Naive thymus-derived CD8-positive, alpha-beta T cell (primary cell): ENCODE results near the gene SPATA21. TPM values are rescaled to one million over a fixed set of nuclear protein-coding genes. Genes with fewer than 3 reads are reported as not detected.
A peak's percentile ranks its signal among the peaks of the same experiment; 100 is the strongest.
"Not testable (repeated sequence)": the region's sequence is repeated elsewhere in the genome, so short reads cannot be mapped to it uniquely, and the experiment has no call there.

Experiments used
- ATAC-seq, 2 donors: fragments of 150-1000 bp; cut with Tn5 transposase in 1 of 2; sonication (Bioruptor Pico), chemical (Tn5 transposase) in 1 of 2; 1 replicate in 1 of 2; 2 replicates in 1 of 2; pipeline ENCODE4 v1.10.0; 2021; ENCODE audit warnings: mild to moderate bottlenecking in 2 of 2, moderate library complexity in 2 of 2
- POLR2A ChIA-PET: fragments of 350-600 bp; sonication (Branson Sonifier 250); formaldehyde crosslinking; loops from one replicate; lab custom pipeline; 2021; ENCODE audit warnings: antibody characterized with exemption; lab: Charles Lee
- DNase-seq, 10 donors: peaks; one replicate each; pipeline versions ENCODE4 v3.0.0 to v3.0.0-alpha.2; 2020 to 2022
- H3K27ac Mint-ChIP-seq, 10 donors: one replicate each; pipeline ENCODE4 v1.8.0; 2020 to 2022; ENCODE audit warnings: mild to moderate bottlenecking in 10 of 10, mixed read lengths in 10 of 10, moderate library complexity in 4 of 10, inconsistent platforms in 1 of 10
- H3K27me3 Mint-ChIP-seq, 5 donors: one replicate each; pipeline ENCODE4 v1.8.0; 2021 to 2022; ENCODE audit warnings: mixed read lengths in 5 of 5
- H3K36me3 Mint-ChIP-seq, 3 donors: one replicate each; pipeline ENCODE4 v1.8.0; 2020 to 2022; ENCODE audit warnings: mixed read lengths in 3 of 3, mild to moderate bottlenecking in 2 of 3, inconsistent platforms in 1 of 3
- H3K4me1 Mint-ChIP-seq, 4 donors: one replicate each; pipeline ENCODE4 v1.8.0; 2021 to 2022; ENCODE audit warnings: mixed read lengths in 4 of 4
- H3K4me3 Mint-ChIP-seq, 10 donors: one replicate each; pipeline ENCODE4 v1.8.0; 2020 to 2022; ENCODE audit warnings: mild to moderate bottlenecking in 10 of 10, mixed read lengths in 10 of 10, moderate library complexity in 6 of 10, inconsistent platforms in 1 of 10
- H3K9me3 Mint-ChIP-seq, 9 donors: one replicate each; pipeline ENCODE4 v1.8.0; 2020 to 2022; ENCODE audit warnings: mixed read lengths in 9 of 9, mild to moderate bottlenecking in 3 of 9, inconsistent platforms in 1 of 9, moderate library complexity in 1 of 9
- polyA plus RNA-seq, 3 donors: library from polyadenylated mRNA; unstranded; fragments of 300-500 nt; fragmentation: Illumina TruSeq; gene quantifications; one replicate each; pipeline ENCODE4 v1.2.3, GENCODE V29; 2021
- total RNA-seq, 8 experiments: library from RNA in 2 of 8; stranded (reverse) in 2 of 8; gene quantifications; one replicate each; pipeline ENCODE4 v1.2.3 and lab custom pipeline; 2021 to 2026

Gene SPATA21
- total and polyA plus RNA-seq, 5 experiments from 2014 or later: not detected

GRCh38 chr1:16468558-16468957 lies 31.3 kb upstream of the SPATA21 start:
- Mint-ChIP-seq H3K4me1 (peaks cover 0 to 9% (median 3%) of the 10 kb centered on the region in 4 donors), H3K27me3 (no peaks in the 10 kb centered on the region), H3K27ac (peak overlapping the region in 2 of 10 donors; percentile 11 to 22), H3K9me3 (no peaks in the 10 kb centered on the region), H3K36me3 (peaks cover 0 to 39% (median 8%) of the 10 kb centered on the region in 3 donors), H3K4me3 (no peak overlapping the region)
- POLR2A ChIA-PET: interaction anchor here (1.0 kb wide), 1 partner anchor 10 kb away, joined by 3 read pairs; no protein-coding TSS in a partner anchor
- DNase-seq: no peak
- no peak for ATAC-seq

DNA sequence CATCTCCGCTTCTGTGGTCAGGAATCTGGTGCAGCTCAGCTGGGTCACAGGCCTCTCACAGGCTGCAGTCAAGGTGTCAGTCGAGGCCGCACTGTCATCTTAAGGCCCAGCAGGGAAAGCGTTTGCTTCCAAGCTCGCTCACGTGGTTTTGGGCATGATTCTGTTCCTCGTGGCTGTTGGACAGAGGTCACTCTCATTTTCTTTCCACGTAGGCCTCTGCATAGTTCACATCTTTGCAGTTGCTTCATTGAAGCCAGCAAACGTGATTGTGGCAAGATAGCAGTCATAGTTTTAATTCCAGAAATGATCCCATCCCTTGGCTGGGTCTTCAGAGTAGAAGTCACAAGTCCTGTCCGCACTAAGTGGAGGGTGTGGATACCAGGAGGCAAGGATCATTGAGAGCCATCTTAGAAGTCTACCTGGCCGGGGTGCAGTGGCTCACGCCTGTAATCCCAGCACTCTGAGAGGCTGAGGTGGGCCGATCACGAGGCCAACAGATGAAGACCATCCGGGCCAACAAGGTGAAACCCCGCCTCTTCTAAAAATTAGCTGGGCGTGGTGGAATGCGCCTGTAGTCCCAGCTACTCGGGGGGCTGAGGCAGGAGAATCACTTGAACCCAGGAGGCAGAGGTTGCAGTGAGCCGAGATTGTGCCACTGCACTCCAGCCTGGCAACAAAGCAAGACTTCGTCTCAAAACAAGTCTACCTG lies 27.8 kb upstream of the SPATA21 start:
- ATAC-seq: no peak
- peaks cover 4 to 47% (median 10%) of the 10 kb centered on the region in 3 donors for H3K36me3 Mint-ChIP-seq
- no peaks in the 10 kb centered on the region for H3K9me3 Mint-ChIP-seq
- no peaks in the 10 kb centered on the region for H3K27me3 Mint-ChIP-seq
- DNase-seq: no peak
- peaks cover 0 to 14% (median 6%) of the 10 kb centered on the region in 4 donors for H3K4me1 Mint-ChIP-seq
- POLR2A ChIA-PET: interaction anchor here (0.7 to 1.2 kb wide), 3 partner anchors 24 to 611 kb away, joined by 3 read pairs; no protein-coding TSS in a partner anchor
- H3K27ac Mint-ChIP-seq: no peak overlapping the region
- no peak overlapping the region for H3K4me3 Mint-ChIP-seq

- ATAC-seq (no peak), DNase-seq (no peak)
- Mint-ChIP-seq H3K9me3 (no peaks in the 10 kb centered on the region), H3K4me1 (peaks cover 0 to 11% (median 6%) of the 10 kb centered on the region in 4 donors), H3K36me3 (peaks cover 4 to 63% (median 12%) of the 10 kb centered on the region in 3 donors), H3K27ac (peak overlapping the region in 7 of 10 donors; percentile 10 to 86 (median 76)), H3K4me3 (no peak overlapping the region), H3K27me3 (no peaks in the 10 kb centered on the region)
- POLR2A ChIA-PET: interaction anchor here (0.6 kb wide), 1 partner anchor 81 kb away, joined by 3 read pairs; no protein-coding TSS in a partner anchor
Observed at GRCh38 chr1:16462773-16463330, 25.6 kb upstream of the SPATA21 start.

DNA sequence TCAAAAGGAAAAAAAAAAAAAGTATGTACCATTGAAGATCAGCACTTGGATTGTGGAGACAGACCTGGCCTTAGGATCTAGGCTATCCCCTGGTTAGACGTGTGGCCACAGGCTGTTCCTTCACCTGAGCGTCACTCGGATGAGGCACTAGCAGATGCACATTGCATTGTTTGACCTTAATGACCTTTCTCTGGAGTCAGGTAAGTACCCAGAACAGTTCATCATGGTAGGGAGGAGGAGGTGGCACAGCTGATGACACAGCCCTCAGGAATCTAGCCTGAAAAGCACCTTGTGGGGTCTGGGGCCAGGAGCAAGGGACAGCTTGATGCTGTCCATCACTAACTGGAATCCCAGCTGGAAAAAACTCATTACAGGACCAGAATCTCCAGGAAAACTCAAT lies 24.5 kb upstream of the SPATA21 start:
- peak overlapping the region in 7 of 10 donors; percentile 8 to 88 (median 73) for H3K27ac Mint-ChIP-seq

DNA sequence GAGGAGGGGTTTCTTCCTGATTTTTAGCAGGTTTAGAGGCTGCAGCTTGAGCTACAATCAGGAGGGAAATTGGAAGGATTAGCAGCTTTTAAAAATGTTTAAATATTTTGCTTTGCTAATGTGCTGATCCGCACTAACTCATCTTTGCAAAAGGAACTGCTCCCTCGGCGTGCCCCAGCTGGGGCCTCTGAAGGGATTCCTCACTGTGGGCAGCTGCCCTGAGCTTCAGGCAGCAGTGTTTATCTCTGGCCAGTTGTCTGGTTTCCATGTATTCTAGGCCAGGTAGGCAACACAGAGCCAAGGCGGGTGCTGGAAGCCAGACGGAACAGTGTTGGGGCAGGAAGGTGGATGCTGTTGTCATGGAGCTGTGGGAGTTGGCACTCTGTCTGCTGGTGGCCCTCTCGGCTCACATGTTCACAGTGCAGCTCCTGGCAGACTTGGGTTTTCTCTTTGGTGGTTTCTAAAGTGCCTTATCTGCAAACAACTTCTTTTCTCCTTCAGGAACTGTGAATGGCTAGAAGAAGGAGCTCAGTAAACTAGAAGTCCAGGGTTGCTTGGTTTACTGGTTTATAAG lies 22.2 kb upstream of the SPATA21 start:
- Mint-ChIP-seq H3K4me3 (no peak overlapping the region), H3K27me3 (no peaks in the 10 kb centered on the region), H3K36me3 (peaks cover 4 to 80% (median 13%) of the 10 kb centered on the region in 3 donors), H3K9me3 (no peaks in the 10 kb centered on the region), H3K4me1 (peaks cover 0 to 13% (median 3%) of the 10 kb centered on the region in 4 donors), H3K27ac (peak overlapping the region in 3 of 10 donors; percentile 12 to 68 (median 37))
- DNase-seq (no peak), ATAC-seq (no peak)
- POLR2A ChIA-PET: interaction anchor here (3.4 kb wide), 1 partner anchor 19 kb away, joined by 8 read pairs; the partner anchor contains the start of gene NECAP2

More for the DNA sequence above, 24.5 kb upstream of the SPATA21 start:
- POLR2A ChIA-PET: no interaction called here
- ATAC-seq: no peak
- H3K4me1 Mint-ChIP-seq: peaks cover 0 to 11% (median 6%) of the 10 kb centered on the region in 4 donors
- peaks cover 4 to 65% (median 12%) of the 10 kb centered on the region in 3 donors for H3K36me3 Mint-ChIP-seq
- no peak for DNase-seq
- no peak overlapping the region for H3K4me3 Mint-ChIP-seq
- H3K9me3 Mint-ChIP-seq: no peaks in the 10 kb centered on the region
- no peaks in the 10 kb centered on the region for H3K27me3 Mint-ChIP-seq

- H3K27ac Mint-ChIP-seq: peak overlapping the region in 3 of 10 donors; percentile 37 to 68 (median 43)
- DNase-seq: no peak
- POLR2A ChIA-PET: interaction anchor here (3.4 kb wide), 1 partner anchor 18 kb away, joined by 8 read pairs; the partner anchor contains the start of gene NECAP2
Observed at GRCh38 chr1:16458831-16459230, 21.6 kb upstream of the SPATA21 start.

DNA sequence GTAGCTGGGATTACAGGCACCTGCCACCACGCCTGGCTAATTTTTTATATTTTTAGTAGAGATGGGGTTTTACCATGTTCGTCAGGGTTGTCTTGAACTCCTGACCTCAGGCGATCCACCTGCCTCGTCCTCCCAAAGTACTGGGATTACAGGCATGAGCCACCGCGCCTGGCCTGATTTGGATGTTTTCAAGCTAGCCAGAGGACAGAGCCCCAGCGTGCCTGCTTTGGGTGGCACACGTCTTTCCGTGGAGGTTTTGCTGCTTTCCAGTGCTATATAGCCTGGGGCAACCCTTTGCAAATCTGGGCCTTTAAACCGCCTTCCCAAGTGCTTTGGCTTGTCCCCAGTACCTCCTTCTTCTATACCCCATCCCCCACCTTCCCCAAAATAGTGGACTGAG lies 18.9 kb upstream of the SPATA21 start:
- not testable (repeated sequence) for H3K9me3 Mint-ChIP-seq, DNase-seq, H3K4me3 Mint-ChIP-seq, H3K27me3 Mint-ChIP-seq, ATAC-seq
- Mint-ChIP-seq H3K4me1 (peaks cover 5 to 19% (median 8%) of the 10 kb centered on the region in 4 donors), H3K27ac (peak overlapping the region in 2 of 10 donors; percentile 49 to 75), H3K36me3 (peaks cover 6 to 89% (median 14%) of the 10 kb centered on the region in 3 donors)
- POLR2A ChIA-PET: interaction anchor here (0.7 kb wide), 1 partner anchor 31 kb away, joined by 4 read pairs; no protein-coding TSS in a partner anchor

More at GRCh38 chr1:16458831-16459230, 21.6 kb upstream of the SPATA21 start:
- Mint-ChIP-seq H3K4me3 (no peak overlapping the region), H3K27me3 (no peaks in the 10 kb centered on the region), H3K4me1 (peaks cover 0 to 13% (median 3%) of the 10 kb centered on the region in 4 donors), H3K9me3 (no peaks in the 10 kb centered on the region), H3K36me3 (peaks cover 4 to 83% (median 15%) of the 10 kb centered on the region in 3 donors)
- no peak for ATAC-seq

GRCh38 chr1:16454909-16455308 lies 17.7 kb upstream of the SPATA21 start:
- peaks cover 5 to 91% (median 11%) of the 10 kb centered on the region in 3 donors for H3K36me3 Mint-ChIP-seq
- POLR2A ChIA-PET, DNase-seq, H3K27me3 Mint-ChIP-seq, ATAC-seq, H3K4me3 Mint-ChIP-seq, H3K9me3 Mint-ChIP-seq: not testable (repeated sequence)
- H3K4me1 Mint-ChIP-seq: peaks cover 6 to 25% (median 8%) of the 10 kb centered on the region in 4 donors
- peak overlapping the region in 3 of 10 donors; percentile 6 to 77 (median 53) for H3K27ac Mint-ChIP-seq

GRCh38 chr1:16451841-16452528 lies 14.8 kb upstream of the SPATA21 start:
- Mint-ChIP-seq H3K4me3 (peak overlapping the region in 1 of 10 donors; percentile 20), H3K36me3 (peaks cover 5 to 94% (median 14%) of the 10 kb centered on the region in 3 donors), H3K27me3 (no peaks in the 10 kb centered on the region), H3K9me3 (no peaks in the 10 kb centered on the region), H3K27ac (peak overlapping the region in 5 of 10 donors; percentile 6 to 91 (median 36)), H3K4me1 (peaks cover 15 to 51% (median 29%) of the 10 kb centered on the region in 4 donors)
- POLR2A ChIA-PET: interaction anchor here (0.5 to 1.4 kb wide), 2 partner anchors 11 to 35 kb away, joined by 3 read pairs; no protein-coding TSS in a partner anchor
- DNase-seq (no peak), ATAC-seq (no peak)

GRCh38 chr1:16450863-16451481 lies 13.7 kb upstream of the SPATA21 start:
- H3K4me1 Mint-ChIP-seq: peaks cover 15 to 54% (median 29%) of the 10 kb centered on the region in 4 donors
- H3K4me3 Mint-ChIP-seq: no peak overlapping the region
- no peaks in the 10 kb centered on the region for H3K9me3 Mint-ChIP-seq
- POLR2A ChIA-PET: interaction anchor here (1.4 kb wide), 1 partner anchor 10 kb away, joined by 3 read pairs; no protein-coding TSS in a partner anchor
- DNase-seq: no peak
- no peak for ATAC-seq
- peak overlapping the region in 8 of 10 donors; percentile 15 to 75 (median 54) for H3K27ac Mint-ChIP-seq
- H3K36me3 Mint-ChIP-seq: peaks cover 5 to 91% (median 14%) of the 10 kb centered on the region in 3 donors
- no peaks in the 10 kb centered on the region for H3K27me3 Mint-ChIP-seq

DNA sequence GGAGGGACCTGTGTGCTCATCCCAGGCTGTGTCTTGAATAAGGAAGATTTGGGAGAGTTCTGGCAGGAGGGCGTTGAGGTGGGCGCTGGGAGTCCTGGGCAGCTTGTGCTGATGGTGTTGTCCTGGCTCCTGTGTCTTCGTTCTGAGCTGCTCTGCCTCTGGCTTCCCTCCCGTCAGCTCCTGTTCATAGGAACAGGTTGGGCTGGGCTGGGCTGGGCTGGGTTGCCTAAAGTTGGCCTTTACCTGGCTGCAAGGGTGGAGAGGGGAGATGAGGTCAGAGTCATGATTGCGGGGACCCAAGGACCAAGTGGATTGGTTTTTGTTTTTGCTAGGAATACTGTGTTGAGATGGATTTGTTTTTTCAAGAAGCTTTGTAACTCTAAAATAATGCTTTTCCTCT lies 12.4 kb upstream of the SPATA21 start:
- Mint-ChIP-seq H3K27ac (peak overlapping the region in 9 of 10 donors; percentile 17 to 89 (median 61)), H3K4me1 (peaks cover 14 to 49% (median 31%) of the 10 kb centered on the region in 4 donors), H3K4me3 (no peak overlapping the region), H3K36me3 (peaks cover 5 to 91% (median 12%) of the 10 kb centered on the region in 3 donors), H3K9me3 (no peaks in the 10 kb centered on the region), H3K27me3 (no peaks in the 10 kb centered on the region)
- DNase-seq (no peak), ATAC-seq (no peak)
- POLR2A ChIA-PET: interaction anchor here (0.7 kb wide), 1 partner anchor 9 kb away, joined by 3 read pairs; no protein-coding TSS in a partner anchor
